Calu3 (cell line): ENCODE results near the gene ZNF230. TPM values are rescaled to one million over a fixed set of nuclear protein-coding genes. Genes with fewer than 3 reads are reported as not detected.

ENCODE experiments used
- BruUV-seq: library from RNA; stranded (reverse); fragments of 400-500 nt; replicated peaks from 2 replicates; lab custom pipeline; 2021; lab: Mats Ljungman, UMichigan
- CTCF ChIA-PET: fragments of 300-600 bp; sonication (Branson Sonifier 250); formaldehyde crosslinking; loops from one replicate; lab custom pipeline; 2022; ENCODE audit warnings: antibody characterized with exemption; lab: Charles Lee
- DNase-seq: peaks from one replicate; pipeline ENCODE4 v3.0.0; 2022
- H3K27ac Mint-ChIP-seq: one replicate; pipeline ENCODE4 v1.8.0; 2022; ENCODE audit warnings: mixed read lengths; ENCODE audit not compliant: unreplicated experiment
- H3K27me3 Mint-ChIP-seq: one replicate; pipeline ENCODE4 v1.8.0; 2022; ENCODE audit warnings: mixed read lengths; ENCODE audit not compliant: unreplicated experiment
- H3K36me3 Mint-ChIP-seq: one replicate; pipeline ENCODE4 v1.8.0; 2022; ENCODE audit warnings: mild to moderate bottlenecking, moderate library complexity, mixed read lengths; ENCODE audit not compliant: insufficient read depth, unreplicated experiment
- H3K4me1 Mint-ChIP-seq: one replicate; pipeline ENCODE4 v1.8.0; 2022; ENCODE audit warnings: mild to moderate bottlenecking, low read depth, mixed read lengths; ENCODE audit not compliant: unreplicated experiment
- H3K4me3 Mint-ChIP-seq: one replicate; pipeline ENCODE4 v1.8.0; 2022; ENCODE audit warnings: mild to moderate bottlenecking, low read depth, moderate library complexity, mixed read lengths; ENCODE audit not compliant: unreplicated experiment
- H3K9me3 Mint-ChIP-seq: one replicate; pipeline ENCODE4 v1.8.0; 2022; ENCODE audit warnings: low read depth, mixed read lengths; ENCODE audit not compliant: unreplicated experiment
- CTCF ChIP-seq: fragments of 200-600 bp; IDR thresholded peaks from one replicate; pipeline ENCODE4 v1.8.0; 2022; ENCODE audit warnings: antibody characterized with exemption; ENCODE audit not compliant: unreplicated experiment
- intact Hi-C: fragments of 100-400 bp; cut with micrococcal nuclease; formaldehyde crosslinking; loops from one replicate; pipeline ENCODE4 v1.10.0; 2022; ENCODE audit not compliant: unreplicated experiment
- total RNA-seq: library from RNA; stranded (reverse); gene quantifications from 2 replicates; pipeline ENCODE4 v1.2.3, GENCODE V29; 2022

ZNF230 gene
- total RNA-seq, 1 experiment from 2014 or later = 7.8 TPM

- Mint-ChIP-seq H3K9me3 (peaks cover 12% of the 10 kb centered on the region), H3K27me3 (no peaks in the 10 kb centered on the region), H3K4me1 (no peaks in the 10 kb centered on the region), H3K36me3 (peaks cover 11% of the 10 kb centered on the region), H3K27ac (peak within 1 kb of the TSS; percentile 77), H3K4me3 (peak within 1 kb of the TSS; percentile 83)
- intact Hi-C loops = no loop called here
- no TSS peak for BruUV-seq
- TF ChIP-seq CTCF = no peak
- peak; percentile 85 for DNase-seq
- CTCF ChIA-PET = no interaction called here
These were observed 18.7 kb upstream of the ZNF230 start, which contains the start of gene ZNF155 for GRCh38 chr19:43983912-43984686. ZNF155 (plus strand) TSS chr19:43984188; CDS start chr19:43988544, 4,356 bp downstream.

- peaks cover 12% of the 10 kb centered on the region for H3K9me3 Mint-ChIP-seq
- DNase-seq = no peak
- CTCF ChIA-PET = no interaction called here
- TF ChIP-seq CTCF = no peak
- no peaks in the 10 kb centered on the region for H3K4me1 Mint-ChIP-seq
- no peaks in the 10 kb centered on the region for H3K27me3 Mint-ChIP-seq
- BruUV-seq = TSS peak; percentile 59
- peaks cover 11% of the 10 kb centered on the region for H3K36me3 Mint-ChIP-seq
- H3K4me3 Mint-ChIP-seq = peak overlapping the region; percentile 83
- peak overlapping the region; percentile 77 for H3K27ac Mint-ChIP-seq
- intact Hi-C loops = no loop called here
These were observed 18.1 kb upstream of the ZNF230 start for GRCh38 chr19:43984687-43985000.

GRCh38 chr19:43997631-43998290 lies 5.0 kb upstream of the ZNF230 start:
- CTCF ChIA-PET = no interaction called here
- Mint-ChIP-seq H3K4me3 (no peak overlapping the region), H3K4me1 (peaks cover 8% of the 10 kb centered on the region), H3K9me3 (peaks cover 17% of the 10 kb centered on the region), H3K27me3 (no peaks in the 10 kb centered on the region), H3K27ac (no peak overlapping the region), H3K36me3 (peaks cover 8% of the 10 kb centered on the region)
- TF ChIP-seq CTCF = no peak
- BruUV-seq = no TSS peak
- intact Hi-C loops = no loop called here
- DNase-seq = no peak

GRCh38 chr19:44002212-44002565 lies 568 bp upstream of the ZNF230 start:
- H3K36me3 Mint-ChIP-seq = peaks cover 19% of the 10 kb centered on the region
- CTCF ChIA-PET = interaction anchor here (1.0 to 1.2 kb wide), 2 partner anchors 221 to 563 kb away, joined by 3 read pairs; partner anchors contain the start of gene KCNN4

More at GRCh38 chr19:44002212-44002565, 568 bp upstream of the ZNF230 start:
- no peaks in the 10 kb centered on the region for H3K27me3 Mint-ChIP-seq
- no peak for DNase-seq
- no peak for TF ChIP-seq CTCF
- BruUV-seq = TSS peak; percentile 55
- H3K27ac Mint-ChIP-seq = peak overlapping the region; percentile 77
- peaks cover 13% of the 10 kb centered on the region for H3K9me3 Mint-ChIP-seq
- intact Hi-C loops = no loop called here
- peaks cover 8% of the 10 kb centered on the region for H3K4me1 Mint-ChIP-seq
- peak overlapping the region; percentile 87 for H3K4me3 Mint-ChIP-seq
